ENCODE results near the gene TNNI2. TPM values are rescaled to one million over a fixed set of nuclear protein-coding genes. Genes with fewer than 3 reads are reported as not detected.

The TNNI2 gene
- total RNA-seq, 1 experiment from 2014 or later = 0.46 TPM

- intact Hi-C loops (cut with micrococcal nuclease; ENCODE audit: unreplicated experiment) (loop anchor here (5.0 kb wide), 1 partner anchor 287 kb away; no protein-coding TSS in a partner anchor), in situ Hi-C loops (cut with HindIII; ENCODE audit: low pct_unique_long_range_greater_than_20kb, low sequenced_read_pairs) (no loop called here)
- Histone ChIP-seq H3K4me1 (ENCODE audit: control insufficient read depth, insufficient read depth, low read length) (peaks cover 25% of the 10 kb centered on the region), H3K4me3 (ENCODE audit: low read depth in 2 of 2, low read length in 2 of 2) (no peak overlapping the region), H3K9me3 (ENCODE audit: control insufficient read depth, insufficient read depth, low read depth, low read length) (no peaks in the 10 kb centered on the region), H3K27me3 (ENCODE audit: control insufficient read depth, insufficient read depth, low read length) (no peaks in the 10 kb centered on the region), H3K36me3 (ENCODE audit: control insufficient read depth, insufficient read depth, low read length) (no peaks in the 10 kb centered on the region), H3K27ac (ENCODE audit: low read length) (no peak overlapping the region)
- DNase-seq (ENCODE audit: low read depth, low spot score) (no peak), ATAC-seq (no peak)
- no TSS peak for BruUV-seq (replicated peaks)
- TF ChIP-seq CTCF (IDR thresholded peaks at IDR 0.05) = no peak
- no peak for TF ChIP-seq POLR2AphosphoS5 (IDR thresholded peaks at IDR 0.05; ENCODE audit: low read depth, low read length)
- no peak for TF ChIP-seq TCF7L2 (IDR thresholded peaks at IDR 0.05; ENCODE audit: low read depth, low read length)
- TF ChIP-seq REST (IDR thresholded peaks at IDR 0.05; ENCODE audit: insufficient read depth in 1 of 2, low read depth in 2 of 2, low read length in 1 of 2) = no peak
- TF ChIP-seq SIN3A (IDR thresholded peaks at IDR 0.05; ENCODE audit: borderline replicate concordance, insufficient read depth, low read depth, low read length) = no peak
- ChIA-PET CTCF (interaction anchor here (0.9 kb wide), 1 partner anchor 176 kb away, joined by 3 read pairs; no protein-coding TSS in a partner anchor), POLR2A (no interaction called here)
Measured at GRCh38 chr11:1870326-1870696, 31.5 kb downstream of the TNNI2 start.

GRCh38 chr11:1870721-1871466, 32.1 kb downstream of the TNNI2 start:
- no peak overlapping the region for H3K27ac ChIP-seq (ENCODE audit: low read length)
- POLR2A ChIA-PET = no interaction called here
- H3K27me3 ChIP-seq (ENCODE audit: control insufficient read depth, insufficient read depth, low read length) = no peaks in the 10 kb centered on the region
- no peak for DNase-seq (ENCODE audit: low read depth, low spot score)
- ATAC-seq = no peak
- H3K4me3 ChIP-seq (ENCODE audit: low read depth in 2 of 2, low read length in 2 of 2) = no peak overlapping the region
- peaks cover 28% of the 10 kb centered on the region for H3K4me1 ChIP-seq (ENCODE audit: control insufficient read depth, insufficient read depth, low read length)
- TF ChIP-seq SIN3A (IDR thresholded peaks at IDR 0.05; ENCODE audit: borderline replicate concordance, insufficient read depth, low read depth, low read length) (no peak), TCF7L2 (IDR thresholded peaks at IDR 0.05; ENCODE audit: low read depth, low read length) (no peak; the same call in 1 of the 2 replicates), CTCF (IDR thresholded peaks at IDR 0.05) (no peak), REST (IDR thresholded peaks at IDR 0.05; ENCODE audit: insufficient read depth in 1 of 2, low read depth in 2 of 2, low read length in 1 of 2) (no peak), POLR2AphosphoS5 (IDR thresholded peaks at IDR 0.05; ENCODE audit: low read depth, low read length) (no peak)
- in situ Hi-C loops (cut with HindIII; ENCODE audit: low pct_unique_long_range_greater_than_20kb, low sequenced_read_pairs) = no loop called here
- no peaks in the 10 kb centered on the region for H3K9me3 ChIP-seq (ENCODE audit: control insufficient read depth, insufficient read depth, low read depth, low read length)
- intact Hi-C loops (cut with micrococcal nuclease; ENCODE audit: unreplicated experiment) = loop anchor here (5.0 kb wide), 1 partner anchor 286 kb away; no protein-coding TSS in a partner anchor
- BruUV-seq (replicated peaks) = no TSS peak
- CTCF ChIA-PET = interaction anchor here (0.6 kb wide), 1 partner anchor 38 kb away, joined by 6 read pairs; no protein-coding TSS in a partner anchor
- no peaks in the 10 kb centered on the region for H3K36me3 ChIP-seq (ENCODE audit: control insufficient read depth, insufficient read depth, low read length)
